GM12878 (cell line): ENCODE results near the gene ANO3.

ENCODE experiments used
- NFYB ChIP-seq: IDR thresholded peaks from 2 replicates; pipeline ENCODE4 v1.6.1; 2011; ENCODE audit warnings: low read depth, mild to moderate bottlenecking, low read length, improper control_type of control experiment, moderate library complexity; ENCODE audit not compliant: insufficient read depth
- POLR2AphosphoS5 ChIP-seq: IDR thresholded peaks from 2 replicates; pipeline ENCODE4 v1.6.1; 2011; ENCODE audit warnings: mild to moderate bottlenecking, low read length, inconsistent platforms
- YBX1 ChIP-seq: fragments of 450-650 bp; IDR thresholded peaks from 2 replicates; pipeline ENCODE4 v1.6.1; 2016; ENCODE audit warnings: antibody characterized with exemption
- ZNF274 ChIP-seq: IDR thresholded peaks from one replicate; pipeline ENCODE4 v1.8.0; 2011; ENCODE audit not compliant: insufficient read length, insufficient read depth
- TF ChIP-seq, protein P1 (sequence below), 3 experiments: IDR thresholded peaks in 2 of 3; conservative IDR thresholded peaks in 1 of 3; 2 replicates each; pipeline ENCODE4 v1.5.1; 2011; ENCODE audit warnings: low read depth in 3 of 3, low read length in 3 of 3, mild to moderate bottlenecking in 3 of 3, control low read depth in 2 of 3, moderate library complexity in 2 of 3, inconsistent platforms in 1 of 3, mixed read lengths in 1 of 3; ENCODE audit not compliant: control insufficient read depth in 2 of 3, insufficient read depth in 1 of 3; ENCODE audit errors: extremely low read depth in 1 of 3
- TF ChIP-seq, protein P2 (sequence below): fragments of 450-650 bp; IDR thresholded peaks from 2 replicates; pipeline ENCODE4 v1.6.1; 2017; ENCODE audit warnings: mild to moderate bottlenecking, low read depth, inconsistent platforms; ENCODE audit not compliant: poor library complexity, severe bottlenecking
- TF ChIP-seq, protein P3 (sequence below): IDR thresholded peaks from 2 replicates; pipeline ENCODE4 v1.6.1; 2012; ENCODE audit warnings: low read length, inconsistent platforms

DNA sequence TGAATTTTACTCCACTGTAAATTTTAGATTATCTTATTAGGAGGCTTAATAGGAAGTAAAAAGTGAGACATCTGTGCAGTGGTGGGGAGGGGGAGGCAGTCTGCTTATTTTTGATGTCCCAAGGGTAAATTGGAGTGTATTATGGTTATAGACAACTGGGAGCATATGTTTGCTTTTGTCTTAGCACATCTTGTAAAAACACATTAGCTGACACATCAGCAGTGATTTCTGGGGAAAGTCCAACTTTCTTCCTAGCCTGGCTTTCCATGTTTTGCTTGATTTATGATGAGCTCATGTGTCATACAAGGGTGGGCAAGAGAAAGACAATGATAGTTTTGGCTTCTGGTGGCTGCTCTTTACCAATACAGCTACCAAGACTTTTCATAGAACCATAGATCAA, 4.0 kb downstream of the ANO3 start:
- TF ChIP-seq POLR2AphosphoS5: no peak
- TF ChIP-seq, protein P1, sequence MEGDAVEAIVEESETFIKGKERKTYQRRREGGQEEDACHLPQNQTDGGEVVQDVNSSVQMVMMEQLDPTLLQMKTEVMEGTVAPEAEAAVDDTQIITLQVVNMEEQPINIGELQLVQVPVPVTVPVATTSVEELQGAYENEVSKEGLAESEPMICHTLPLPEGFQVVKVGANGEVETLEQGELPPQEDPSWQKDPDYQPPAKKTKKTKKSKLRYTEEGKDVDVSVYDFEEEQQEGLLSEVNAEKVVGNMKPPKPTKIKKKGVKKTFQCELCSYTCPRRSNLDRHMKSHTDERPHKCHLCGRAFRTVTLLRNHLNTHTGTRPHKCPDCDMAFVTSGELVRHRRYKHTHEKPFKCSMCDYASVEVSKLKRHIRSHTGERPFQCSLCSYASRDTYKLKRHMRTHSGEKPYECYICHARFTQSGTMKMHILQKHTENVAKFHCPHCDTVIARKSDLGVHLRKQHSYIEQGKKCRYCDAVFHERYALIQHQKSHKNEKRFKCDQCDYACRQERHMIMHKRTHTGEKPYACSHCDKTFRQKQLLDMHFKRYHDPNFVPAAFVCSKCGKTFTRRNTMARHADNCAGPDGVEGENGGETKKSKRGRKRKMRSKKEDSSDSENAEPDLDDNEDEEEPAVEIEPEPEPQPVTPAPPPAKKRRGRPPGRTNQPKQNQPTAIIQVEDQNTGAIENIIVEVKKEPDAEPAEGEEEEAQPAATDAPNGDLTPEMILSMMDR (IDR thresholded peaks at IDR 0.05 in 2 of 3, conservative IDR thresholded peaks at IDR 0.05 in 1 of 3; ENCODE audit: control insufficient read depth in 2 of 3, extremely low read depth in 1 of 3, insufficient read depth in 1 of 3, low read depth in 3 of 3, low read length in 3 of 3): no peak
- TF ChIP-seq NFYB: no peak
- TF ChIP-seq, protein P2, sequence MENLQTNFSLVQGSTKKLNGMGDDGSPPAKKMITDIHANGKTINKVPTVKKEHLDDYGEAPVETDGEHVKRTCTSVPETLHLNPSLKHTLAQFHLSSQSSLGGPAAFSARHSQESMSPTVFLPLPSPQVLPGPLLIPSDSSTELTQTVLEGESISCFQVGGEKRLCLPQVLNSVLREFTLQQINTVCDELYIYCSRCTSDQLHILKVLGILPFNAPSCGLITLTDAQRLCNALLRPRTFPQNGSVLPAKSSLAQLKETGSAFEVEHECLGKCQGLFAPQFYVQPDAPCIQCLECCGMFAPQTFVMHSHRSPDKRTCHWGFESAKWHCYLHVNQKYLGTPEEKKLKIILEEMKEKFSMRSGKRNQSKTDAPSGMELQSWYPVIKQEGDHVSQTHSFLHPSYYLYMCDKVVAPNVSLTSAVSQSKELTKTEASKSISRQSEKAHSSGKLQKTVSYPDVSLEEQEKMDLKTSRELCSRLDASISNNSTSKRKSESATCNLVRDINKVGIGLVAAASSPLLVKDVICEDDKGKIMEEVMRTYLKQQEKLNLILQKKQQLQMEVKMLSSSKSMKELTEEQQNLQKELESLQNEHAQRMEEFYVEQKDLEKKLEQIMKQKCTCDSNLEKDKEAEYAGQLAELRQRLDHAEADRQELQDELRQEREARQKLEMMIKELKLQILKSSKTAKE: no peak
- no peak for TF ChIP-seq ZNF274
- TF ChIP-seq YBX1: no peak
- TF ChIP-seq, protein P3, sequence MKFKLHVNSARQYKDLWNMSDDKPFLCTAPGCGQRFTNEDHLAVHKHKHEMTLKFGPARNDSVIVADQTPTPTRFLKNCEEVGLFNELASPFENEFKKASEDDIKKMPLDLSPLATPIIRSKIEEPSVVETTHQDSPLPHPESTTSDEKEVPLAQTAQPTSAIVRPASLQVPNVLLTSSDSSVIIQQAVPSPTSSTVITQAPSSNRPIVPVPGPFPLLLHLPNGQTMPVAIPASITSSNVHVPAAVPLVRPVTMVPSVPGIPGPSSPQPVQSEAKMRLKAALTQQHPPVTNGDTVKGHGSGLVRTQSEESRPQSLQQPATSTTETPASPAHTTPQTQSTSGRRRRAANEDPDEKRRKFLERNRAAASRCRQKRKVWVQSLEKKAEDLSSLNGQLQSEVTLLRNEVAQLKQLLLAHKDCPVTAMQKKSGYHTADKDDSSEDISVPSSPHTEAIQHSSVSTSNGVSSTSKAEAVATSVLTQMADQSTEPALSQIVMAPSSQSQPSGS: no peak
